GM18517 (cell line): ENCODE data around the gene RGMB.

Experiments
- ATAC-seq: cut with Tn5 transposase; IDR thresholded peaks from one replicate; pipeline ENCODE4 v1.9.1; 2021; ENCODE audit warnings: mild to moderate bottlenecking, moderate library complexity; ENCODE audit not compliant: unreplicated experiment

Gene RGMB

DNA sequence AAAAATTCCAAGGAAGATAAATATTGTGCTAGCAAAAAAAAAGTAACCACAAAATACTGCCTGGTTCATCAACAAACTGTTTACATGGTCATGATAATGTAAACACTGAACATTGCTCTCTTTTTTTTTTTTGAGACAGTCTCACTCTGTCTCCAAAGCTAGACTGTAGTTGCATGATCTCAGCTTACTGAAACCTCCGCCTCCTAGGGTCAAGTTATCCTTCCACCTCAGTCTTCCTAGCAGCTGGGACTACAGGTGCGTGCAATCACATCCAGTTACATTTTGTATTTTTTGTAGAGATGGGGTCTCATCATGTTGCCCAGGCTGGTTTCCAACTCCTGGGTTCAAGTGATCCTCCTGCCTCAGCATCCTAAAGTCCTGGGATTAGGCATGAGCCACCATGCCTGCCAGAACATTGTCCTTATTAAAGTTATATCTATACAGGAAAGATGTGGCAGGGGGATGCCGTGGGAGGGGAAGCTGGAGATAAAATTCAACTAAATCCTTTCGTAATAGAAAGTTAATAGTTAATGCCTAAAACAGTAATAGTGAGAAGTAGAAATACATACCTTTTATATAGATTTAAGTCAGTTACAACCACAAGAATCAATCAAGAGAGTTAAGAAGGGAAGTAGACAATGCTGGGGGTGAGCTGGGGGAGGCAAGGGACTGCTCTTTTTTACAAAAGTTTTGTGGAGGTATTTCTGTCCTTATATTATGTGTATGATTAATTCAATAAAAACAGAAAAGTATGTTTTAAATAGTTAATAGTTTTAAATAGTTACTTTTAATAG, 52.3 kb downstream of the RGMB start:
- ATAC-seq: no peak

DNA sequence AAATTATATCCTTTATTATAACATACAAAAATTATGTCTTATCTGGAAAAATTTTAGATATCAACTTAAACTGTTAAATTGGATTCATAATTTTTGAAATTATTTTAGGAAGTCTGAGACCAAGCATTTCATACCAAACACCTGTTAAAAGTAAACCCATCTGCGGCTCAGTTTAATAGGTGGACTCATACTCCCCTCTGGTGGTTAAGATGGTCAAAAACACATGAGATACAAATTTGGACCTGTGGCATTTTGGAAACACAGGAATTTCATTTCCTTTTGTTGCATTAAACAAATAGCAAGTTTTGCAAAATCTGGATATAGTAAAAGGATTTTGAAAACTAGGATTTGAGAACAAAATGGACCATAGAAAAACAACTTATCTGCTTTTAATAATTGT, 53.7 kb downstream of the RGMB start:
- no peak for ATAC-seq

DNA sequence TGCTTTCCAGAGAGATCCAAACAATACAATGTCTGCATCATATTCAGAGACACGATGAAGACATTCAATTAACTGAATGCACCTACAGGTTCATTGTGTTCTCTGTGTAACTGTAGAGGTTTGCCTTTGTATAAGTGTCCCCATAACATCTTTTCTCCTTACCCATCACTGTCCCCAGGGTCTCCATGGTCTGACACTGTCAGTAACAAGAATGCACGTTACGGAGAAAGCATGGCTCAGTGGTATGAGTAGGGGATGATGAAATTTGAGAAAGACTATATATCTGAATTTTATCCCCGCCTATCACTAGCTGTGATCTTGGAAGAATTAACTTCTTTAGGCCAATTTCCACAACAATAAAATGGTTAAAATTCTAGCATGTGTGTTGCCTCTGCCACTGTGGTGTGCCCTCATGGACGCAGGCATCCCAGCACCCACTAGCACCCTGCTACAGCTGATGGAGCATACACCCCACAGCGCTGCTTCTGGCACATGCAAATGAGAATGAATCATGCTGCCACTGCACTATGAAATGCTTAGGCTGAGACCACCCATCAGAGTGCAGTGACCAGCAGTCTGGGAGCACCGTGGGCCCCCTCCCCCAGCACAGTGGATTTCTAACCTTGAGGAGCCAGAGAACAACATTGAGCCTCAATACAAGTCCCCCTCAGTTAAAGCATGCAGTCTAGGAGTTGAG, 54.3 kb downstream of the RGMB start:
- no peak for ATAC-seq

DNA sequence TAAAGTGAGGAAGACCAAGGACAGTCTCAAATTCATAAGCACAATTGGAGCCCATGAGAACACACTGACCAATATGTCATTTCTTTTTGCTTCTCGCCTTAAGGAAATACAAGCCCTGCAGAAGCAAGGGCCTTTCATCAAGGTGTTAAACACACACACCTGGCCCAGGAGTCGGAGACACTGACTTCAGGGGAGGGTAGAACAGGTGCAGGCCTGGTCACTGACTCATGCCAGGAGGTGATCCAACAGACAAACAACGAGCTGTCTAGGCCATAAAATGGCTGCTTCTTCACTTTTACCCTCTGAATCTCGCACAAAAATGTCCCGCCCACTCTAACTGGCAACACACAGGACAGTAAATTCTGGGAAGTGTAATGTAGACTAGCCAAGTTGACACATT, 62.7 kb downstream of the RGMB start:
- ATAC-seq: no peak

DNA sequence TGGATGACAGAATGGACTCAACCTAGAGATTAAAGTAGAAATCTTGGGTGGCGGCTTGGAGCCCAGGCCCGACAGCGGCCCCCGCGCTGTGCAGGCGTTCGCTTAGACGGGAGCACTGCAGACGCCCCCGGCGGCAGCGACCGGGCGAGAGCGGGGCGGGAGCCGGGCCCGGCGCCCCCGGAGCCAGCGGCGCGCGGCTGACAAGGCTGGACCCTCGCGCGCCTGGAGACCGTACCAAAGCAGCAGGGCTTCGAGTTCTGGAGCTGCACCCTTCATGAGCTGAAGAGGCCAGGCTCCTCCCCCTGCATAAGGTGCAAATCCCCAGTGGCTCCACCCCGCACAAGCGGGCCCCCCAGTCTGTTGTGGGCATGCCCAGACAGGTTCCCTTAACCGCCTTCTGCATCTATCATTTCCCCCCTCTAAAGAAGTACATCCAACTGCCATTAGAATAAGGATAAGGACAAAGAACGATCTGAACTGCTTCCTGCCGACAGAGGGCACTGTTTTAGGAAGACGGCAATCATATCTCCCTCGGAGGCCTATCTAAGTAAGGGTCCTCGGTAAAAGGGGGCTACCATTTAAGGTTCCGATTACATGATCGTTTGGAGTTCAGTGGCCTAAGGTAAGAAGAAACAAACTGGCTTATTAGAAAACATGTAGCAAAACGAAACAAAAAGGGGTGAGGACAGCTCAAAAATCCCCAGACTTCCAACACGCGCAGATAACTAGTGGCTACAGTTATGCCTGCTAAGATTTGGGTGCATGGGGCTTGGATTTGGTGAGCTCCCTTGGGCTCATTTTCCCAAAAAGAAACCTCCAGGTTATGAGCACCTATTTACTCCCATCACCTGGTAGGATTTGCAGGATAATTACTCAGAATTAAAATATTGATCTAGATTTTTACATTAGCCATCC, 66.3 kb downstream of the RGMB start:
- peak; percentile 74 for ATAC-seq

DNA sequence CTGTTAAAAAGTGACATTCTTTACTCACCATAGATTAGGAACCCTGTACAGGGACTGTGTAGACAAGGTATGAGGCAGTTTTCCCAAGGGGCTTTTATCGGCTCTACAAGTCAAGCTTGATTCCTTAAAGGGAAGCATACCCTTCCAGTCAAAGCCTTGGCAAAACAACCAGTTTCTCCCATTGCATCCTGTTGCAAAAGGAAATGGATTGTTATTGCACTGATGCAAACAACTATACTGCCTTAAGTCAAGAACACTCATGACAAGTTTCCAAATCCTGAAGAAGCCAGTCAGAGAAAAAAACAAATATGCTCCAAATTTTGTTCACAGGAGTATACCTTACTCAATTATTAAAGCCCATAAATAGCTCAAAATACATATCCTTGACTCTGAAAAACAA, 67.5 kb downstream of the RGMB start:
- no peak for ATAC-seq

DNA sequence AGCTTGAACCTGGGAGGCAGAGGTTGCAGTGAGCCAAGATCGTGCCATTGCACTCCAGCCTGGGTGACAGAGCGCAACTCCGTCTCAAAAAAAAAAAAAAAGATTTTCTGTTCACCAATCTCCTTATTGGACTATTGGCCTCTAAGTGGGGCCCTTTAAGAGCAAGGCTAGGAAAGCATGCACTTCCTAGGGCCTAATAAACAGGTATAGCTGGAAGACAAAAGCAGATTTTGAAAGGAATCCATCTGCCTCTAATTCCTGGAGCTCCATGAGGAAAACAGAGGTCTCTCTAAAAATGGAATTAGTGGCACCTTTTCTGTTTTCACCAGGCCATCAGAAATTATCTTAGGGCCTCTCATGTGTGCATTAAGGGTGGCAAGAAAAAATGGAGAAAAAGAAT, 70.0 kb downstream of the RGMB start:
- no peak for ATAC-seq

DNA sequence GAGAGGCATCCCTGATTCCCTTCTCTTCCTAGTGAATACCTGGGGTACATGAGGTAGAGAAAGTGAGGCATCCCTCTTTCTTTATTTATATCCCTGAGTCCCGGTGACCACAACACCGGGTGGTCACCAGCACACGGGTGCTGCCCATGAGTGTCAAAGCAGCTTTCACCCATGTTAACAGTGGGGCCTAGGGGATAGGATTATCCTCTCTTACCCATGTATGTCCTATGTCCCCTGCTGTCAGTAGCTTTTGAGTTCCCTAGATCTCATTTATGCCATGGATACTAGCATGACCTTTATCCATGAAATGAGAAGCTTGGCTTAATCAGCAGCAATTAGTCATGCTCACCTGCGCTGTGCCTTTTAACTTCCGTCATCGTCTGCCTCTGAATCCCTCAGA, 71.4 kb downstream of the RGMB start:
- no peak for ATAC-seq

DNA sequence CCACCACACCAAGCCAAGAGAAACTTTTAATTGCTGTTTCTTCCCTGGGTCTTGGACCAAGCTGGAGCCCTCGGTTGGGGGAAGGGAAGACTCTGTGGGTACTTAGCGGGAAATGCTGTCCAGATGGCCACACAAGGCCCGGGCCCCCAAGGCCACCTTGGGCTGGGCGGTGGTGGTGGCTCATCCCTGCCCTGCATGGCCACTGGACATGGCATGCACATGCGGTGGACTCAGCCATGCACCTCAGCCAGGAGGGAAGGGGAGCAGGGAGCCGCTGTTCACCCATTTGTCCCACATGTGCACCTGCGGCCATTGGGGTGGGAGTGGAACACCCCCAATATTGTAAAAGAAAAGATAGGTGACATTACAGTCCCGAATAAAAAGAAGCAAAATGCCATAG, 72.4 kb downstream of the RGMB start:
- ATAC-seq: no peak
